Adipocyte (in vitro differentiated cells): ENCODE measurements around the gene LRP6.

Experiments
- DNase-seq: peaks from one replicate; pipeline ENCODE4 v3.0.0-alpha.2; 2015; ENCODE audit warnings: low read depth
- H3K27me3 ChIP-seq: replicated peaks from 2 replicates; pipeline ENCODE4 v1.7.0; 2013; ENCODE audit warnings: mild to moderate bottlenecking, low read length, moderate library complexity; ENCODE audit not compliant: control insufficient read depth, insufficient read depth
- H3K36me3 ChIP-seq: 2 replicates; pipeline ENCODE4 v1.7.0; 2013; ENCODE audit warnings: low read length, mild to moderate bottlenecking, moderate library complexity; ENCODE audit not compliant: control insufficient read depth, insufficient read depth, severe bottlenecking
- H3K4me1 ChIP-seq: 2 replicates; pipeline ENCODE4 v1.7.0; 2013; ENCODE audit warnings: mild to moderate bottlenecking, low read length, moderate library complexity; ENCODE audit not compliant: control insufficient read depth, insufficient read depth
- H3K4me3 ChIP-seq: 2 replicates; pipeline ENCODE4 v1.7.0; 2013; ENCODE audit warnings: mild to moderate bottlenecking, low read length, moderate library complexity
- H3K9ac ChIP-seq: 2 replicates; pipeline ENCODE4 v1.7.0; 2013; ENCODE audit warnings: mild to moderate bottlenecking, low read length, moderate library complexity
- H3K9me3 ChIP-seq: 2 replicates; pipeline ENCODE4 v1.7.0; 2013; ENCODE audit warnings: mild to moderate bottlenecking, low read length, moderate library complexity; ENCODE audit not compliant: control insufficient read depth

Gene LRP6

DNA sequence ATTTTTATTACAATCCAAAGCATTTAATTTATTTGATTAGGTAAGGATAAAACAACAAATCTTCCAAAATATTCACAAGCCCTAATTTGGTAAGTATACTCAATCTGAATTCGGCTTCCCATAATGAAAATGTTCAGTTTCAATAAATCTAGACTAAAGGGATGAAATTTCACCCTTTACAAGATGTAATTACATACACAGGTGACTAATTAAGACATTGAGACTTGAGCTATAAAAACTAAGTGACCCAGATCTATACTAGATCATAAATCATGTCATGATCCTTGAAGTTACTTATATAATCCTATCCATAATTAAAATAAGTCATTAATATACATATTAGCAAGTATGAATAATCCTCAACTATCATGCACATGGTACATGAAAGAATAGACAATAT lies 36.6 kb downstream of the LRP6 start:
- no peak overlapping the region for H3K9ac ChIP-seq
- no peak for DNase-seq
- no peaks in the 10 kb centered on the region for H3K36me3 ChIP-seq
- no peak overlapping the region for H3K4me3 ChIP-seq
- peaks cover 8% of the 10 kb centered on the region for H3K9me3 ChIP-seq
- H3K27me3 ChIP-seq: no peaks in the 10 kb centered on the region
- peaks cover 7% of the 10 kb centered on the region for H3K4me1 ChIP-seq

DNA sequence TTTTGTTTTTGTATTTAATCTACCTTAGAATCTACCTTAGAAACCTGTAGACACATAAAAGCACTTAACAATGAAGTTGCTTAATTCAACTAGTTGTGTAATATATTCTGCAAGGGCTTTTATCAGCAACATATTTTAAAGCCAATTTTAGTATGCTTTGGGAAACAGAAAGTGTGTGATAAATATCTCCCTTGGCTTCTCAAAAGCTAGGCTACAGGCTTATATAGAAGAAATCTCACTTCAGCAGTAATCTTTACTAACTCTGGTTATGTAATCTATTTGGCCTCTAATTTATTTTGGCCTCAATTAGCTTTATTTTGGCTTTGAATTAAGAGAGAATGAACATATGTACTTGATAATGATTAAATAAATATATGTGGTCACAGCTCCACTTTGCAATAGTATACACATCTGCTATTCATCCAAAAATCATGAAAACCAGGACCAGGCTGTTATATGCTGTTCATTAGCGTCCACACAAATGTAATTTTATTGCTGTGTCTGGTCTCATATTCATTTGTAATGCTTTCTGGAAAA lies 37.2 kb downstream of the LRP6 start:
- no peaks in the 10 kb centered on the region for H3K36me3 ChIP-seq
- no peaks in the 10 kb centered on the region for H3K27me3 ChIP-seq
- no peak overlapping the region for H3K4me3 ChIP-seq
- no peak overlapping the region for H3K9ac ChIP-seq
- peak; percentile 59 for DNase-seq
- peaks cover 8% of the 10 kb centered on the region for H3K9me3 ChIP-seq
- H3K4me1 ChIP-seq: peaks cover 7% of the 10 kb centered on the region

DNA sequence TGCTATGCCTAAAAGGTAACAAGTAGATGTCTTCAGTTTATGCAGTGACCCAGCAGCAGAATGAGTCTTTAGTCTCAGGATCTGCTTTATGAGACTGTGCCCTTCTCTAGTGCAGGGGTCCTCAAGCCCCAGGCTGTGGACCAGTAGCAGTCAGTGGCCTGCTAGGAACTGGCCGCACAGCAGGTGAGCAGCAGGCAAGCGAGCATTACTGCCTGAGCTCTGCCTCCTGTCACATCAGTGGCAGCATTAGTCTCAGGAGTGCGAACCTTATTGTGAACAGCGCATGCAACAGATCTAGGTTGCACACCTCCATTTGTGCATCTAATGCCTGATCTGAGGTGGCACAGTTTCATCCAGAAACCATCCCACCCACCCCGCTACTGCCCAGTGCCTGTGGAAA lies 38.4 kb downstream of the LRP6 start:
- Histone ChIP-seq H3K4me1 (peaks cover 9% of the 10 kb centered on the region), H3K36me3 (no peaks in the 10 kb centered on the region), H3K9me3 (peaks cover 8% of the 10 kb centered on the region), H3K9ac (no peak overlapping the region), H3K27me3 (no peaks in the 10 kb centered on the region), H3K4me3 (no peak overlapping the region)
- DNase-seq: no peak

DNA sequence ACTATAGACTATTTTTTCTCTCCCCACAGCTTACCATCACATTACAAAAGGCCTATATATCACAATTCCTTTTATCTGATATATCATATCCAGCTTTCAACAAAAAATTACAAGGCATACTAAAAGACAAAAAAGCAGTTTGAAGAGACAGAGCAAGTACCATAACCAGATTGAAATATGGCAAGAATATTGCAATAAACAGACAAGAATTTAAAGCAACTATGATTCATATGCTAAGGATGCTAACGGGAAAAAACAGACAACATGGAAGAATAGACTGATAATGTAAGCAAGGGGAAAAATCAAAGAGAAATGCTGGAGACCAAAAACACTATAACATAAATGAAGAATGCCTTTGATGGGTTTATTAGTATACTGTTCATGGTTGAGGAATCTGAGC lies 40.7 kb downstream of the LRP6 start:
- no peak overlapping the region for H3K4me3 ChIP-seq
- H3K4me1 ChIP-seq: peaks cover 13% of the 10 kb centered on the region
- H3K9ac ChIP-seq: no peak overlapping the region
- H3K27me3 ChIP-seq: no peaks in the 10 kb centered on the region
- peaks cover 8% of the 10 kb centered on the region for H3K9me3 ChIP-seq
- no peak for DNase-seq
- H3K36me3 ChIP-seq: no peaks in the 10 kb centered on the region

DNA sequence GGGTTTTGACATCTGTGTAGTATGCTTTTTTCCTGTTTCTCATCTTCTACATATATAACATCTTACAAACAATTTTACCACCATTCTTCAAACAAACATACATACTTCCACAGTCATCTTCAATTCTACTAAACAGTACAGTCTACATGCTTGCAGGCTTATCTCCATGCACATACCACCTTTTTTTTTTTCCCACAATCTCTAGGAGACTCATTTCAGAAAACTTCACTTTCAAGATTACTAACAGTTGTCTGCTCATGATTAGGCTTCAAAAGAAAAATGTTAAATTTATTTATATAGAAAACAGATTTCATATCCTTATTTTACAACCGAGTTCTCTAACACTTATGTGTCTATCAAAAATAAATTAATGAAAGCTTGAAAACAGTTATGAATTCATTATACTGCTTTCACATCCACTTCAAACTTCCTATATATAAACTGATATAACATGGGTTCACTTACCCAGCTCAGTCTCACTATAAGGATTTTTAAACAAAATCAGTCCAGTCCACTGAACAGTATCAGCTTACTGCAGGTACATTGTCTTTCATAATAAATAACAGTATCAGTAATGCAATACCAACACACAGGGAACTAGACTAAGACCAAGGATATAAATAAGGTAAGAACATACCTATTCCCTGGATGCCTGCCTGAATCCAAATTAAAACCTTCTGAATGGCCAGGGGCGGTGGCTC lies 42.5 kb downstream of the LRP6 start:
- no peak overlapping the region for H3K9ac ChIP-seq
- DNase-seq: peak; percentile 50
- H3K9me3 ChIP-seq: peaks cover 8% of the 10 kb centered on the region
- H3K27me3 ChIP-seq: no peaks in the 10 kb centered on the region
- H3K4me3 ChIP-seq: no peak overlapping the region
- no peaks in the 10 kb centered on the region for H3K36me3 ChIP-seq
- peaks cover 7% of the 10 kb centered on the region for H3K4me1 ChIP-seq

DNA sequence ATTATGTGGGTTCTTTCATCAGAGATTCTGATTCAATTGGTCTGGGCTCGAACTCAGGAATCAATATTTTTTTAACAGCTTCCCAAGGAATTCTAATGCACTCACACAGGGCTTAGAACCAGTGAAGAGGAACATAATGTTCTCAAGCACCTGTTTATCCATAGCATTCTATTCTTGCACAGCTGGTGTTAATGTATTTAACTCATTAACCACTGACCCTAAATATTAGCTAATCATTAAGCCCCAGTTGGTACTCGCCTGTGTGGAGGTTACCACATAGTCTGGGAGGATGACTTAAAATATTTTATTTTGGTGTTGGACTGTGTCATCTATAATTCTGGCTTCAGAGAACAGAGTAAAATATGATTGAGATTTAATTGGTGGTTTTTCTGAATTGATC lies 45.3 kb downstream of the LRP6 start:
- Histone ChIP-seq H3K4me3 (no peak overlapping the region), H3K27me3 (no peaks in the 10 kb centered on the region), H3K9ac (no peak overlapping the region), H3K4me1 (peaks cover 9% of the 10 kb centered on the region), H3K36me3 (no peaks in the 10 kb centered on the region), H3K9me3 (peaks cover 8% of the 10 kb centered on the region)
- no peak for DNase-seq

DNA sequence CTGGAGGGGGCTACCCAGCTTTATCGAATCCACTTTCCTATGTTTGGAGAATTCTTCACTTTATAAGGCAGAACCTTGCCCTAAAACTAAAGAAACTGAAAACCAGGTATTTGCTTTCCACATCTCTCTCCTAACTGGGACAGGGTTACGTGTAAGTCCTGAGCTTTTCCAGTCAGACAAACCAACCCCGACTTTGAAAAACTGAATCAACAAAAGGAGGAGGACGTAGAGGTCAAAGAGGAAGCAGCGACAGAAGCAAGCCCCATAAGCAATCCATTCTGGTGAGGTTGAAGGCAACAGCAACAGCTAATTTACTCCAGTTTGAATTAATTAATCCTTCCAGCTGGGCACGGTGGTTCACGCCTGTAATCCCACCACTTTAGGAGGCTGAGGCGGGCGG lies 47.2 kb downstream of the LRP6 start:
- Histone ChIP-seq H3K27me3 (no peaks in the 10 kb centered on the region), H3K9ac (no peak overlapping the region), H3K4me3 (no peak overlapping the region), H3K9me3 (no peaks in the 10 kb centered on the region), H3K4me1 (peaks cover 9% of the 10 kb centered on the region), H3K36me3 (no peaks in the 10 kb centered on the region)
- DNase-seq: no peak

DNA sequence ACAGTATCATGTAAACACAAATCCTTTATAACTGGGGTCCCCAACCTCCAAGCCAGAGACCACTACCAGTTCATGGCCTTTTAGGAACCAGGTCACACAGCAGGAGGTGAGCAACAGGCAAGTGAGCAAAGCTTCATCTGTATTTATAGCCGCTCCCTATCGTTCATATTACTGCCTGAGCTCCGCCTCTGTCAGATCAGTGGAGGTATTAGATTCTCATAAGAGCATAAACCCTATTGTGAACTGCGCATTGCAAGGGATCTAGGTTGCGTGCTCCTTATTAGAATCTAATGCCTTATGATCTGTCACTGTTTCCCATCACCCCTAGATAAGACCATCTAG lies 49.9 kb downstream of the LRP6 start:
- no peak overlapping the region for H3K4me3 ChIP-seq
- H3K27me3 ChIP-seq: no peaks in the 10 kb centered on the region
- H3K4me1 ChIP-seq: peaks cover 6% of the 10 kb centered on the region
- DNase-seq: no peak
- H3K9me3 ChIP-seq: no peaks in the 10 kb centered on the region
- H3K9ac ChIP-seq: no peak overlapping the region
- H3K36me3 ChIP-seq: no peaks in the 10 kb centered on the region

DNA sequence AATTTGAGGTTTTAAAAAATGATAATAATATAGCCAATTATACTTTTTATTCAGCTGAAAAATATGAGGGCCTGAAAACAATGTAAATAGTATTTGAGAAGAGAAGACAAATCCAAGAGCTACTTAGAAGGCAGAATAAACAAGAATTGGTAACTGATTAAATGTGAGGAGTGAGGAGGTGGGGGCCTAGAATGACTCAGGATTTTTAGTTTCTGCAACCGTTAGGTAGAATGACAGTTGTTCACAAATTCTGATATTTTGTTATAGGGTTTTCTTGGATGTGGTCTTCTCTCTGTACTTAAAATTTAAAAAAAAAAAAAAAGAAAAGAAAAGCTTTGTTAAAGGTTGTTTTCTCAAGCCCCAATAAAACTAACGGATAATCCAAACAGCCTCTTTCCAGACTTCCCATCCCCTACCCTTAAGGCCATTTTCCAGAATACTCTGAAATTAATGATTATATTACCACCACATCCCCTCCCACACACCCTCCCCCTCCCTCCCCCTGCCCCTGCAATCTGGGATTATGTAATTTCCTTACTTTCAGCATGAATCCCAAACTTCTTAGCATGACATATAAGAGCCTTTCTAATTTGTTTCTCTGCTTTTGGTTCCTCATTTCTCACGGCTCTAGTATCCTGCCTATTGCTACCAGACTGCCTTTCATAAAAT lies 50.4 kb downstream of the LRP6 start:
- peaks cover 6% of the 10 kb centered on the region for H3K4me1 ChIP-seq
- no peak overlapping the region for H3K9ac ChIP-seq
- H3K9me3 ChIP-seq: no peaks in the 10 kb centered on the region
- no peak overlapping the region for H3K4me3 ChIP-seq
- no peaks in the 10 kb centered on the region for H3K27me3 ChIP-seq
- DNase-seq: no peak
- no peaks in the 10 kb centered on the region for H3K36me3 ChIP-seq

DNA sequence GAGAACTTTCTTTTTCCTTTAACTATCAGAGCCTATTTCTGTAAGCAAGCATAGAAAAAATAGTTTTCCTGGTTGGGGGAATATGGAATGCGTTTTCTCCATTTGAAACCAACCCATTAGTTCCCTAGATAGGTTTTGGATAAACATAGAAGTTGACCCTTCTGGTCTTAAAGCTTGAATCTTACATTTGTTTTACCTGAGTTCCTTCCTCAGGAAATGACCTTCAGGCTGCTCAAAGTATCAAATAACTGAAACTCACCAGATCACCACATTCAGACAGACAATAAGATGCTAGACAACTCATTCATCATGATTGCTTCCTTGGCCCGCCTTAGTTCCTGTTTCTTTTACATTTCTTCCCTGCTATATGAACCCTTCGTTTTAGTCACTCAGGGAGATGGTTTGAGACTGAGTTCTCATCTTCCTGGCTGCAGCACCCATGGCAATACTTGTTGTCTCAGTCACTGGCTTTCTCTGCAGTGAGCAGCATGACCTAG lies 52.2 kb downstream of the LRP6 start:
- peak; percentile 39 for DNase-seq
- peaks cover 4% of the 10 kb centered on the region for H3K36me3 ChIP-seq

DNA sequence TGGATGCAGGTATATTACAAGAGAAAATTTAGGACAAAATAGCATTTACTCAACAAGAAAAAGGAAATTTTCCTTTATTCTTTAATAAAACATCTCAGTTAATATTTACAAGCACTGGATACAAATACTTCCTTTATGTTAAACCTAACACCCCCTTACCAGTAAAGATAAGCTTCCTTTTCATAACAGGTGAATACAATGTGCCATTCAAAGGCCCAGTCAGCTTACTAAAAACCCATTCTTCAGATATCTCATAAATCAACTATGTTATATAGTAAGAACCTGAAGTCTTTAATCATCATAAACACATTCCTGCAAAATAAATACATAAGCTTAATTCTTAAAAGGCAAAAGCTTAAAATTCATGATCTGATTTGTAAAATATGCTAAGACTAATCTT lies 52.6 kb downstream of the LRP6 start:
- Histone ChIP-seq H3K9me3 (no peaks in the 10 kb centered on the region), H3K36me3 (peaks cover 4% of the 10 kb centered on the region), H3K9ac (no peak overlapping the region), H3K4me3 (no peak overlapping the region), H3K4me1 (peaks cover 3% of the 10 kb centered on the region), H3K27me3 (no peaks in the 10 kb centered on the region)
- no peak for DNase-seq

More for the DNA sequence above, 52.2 kb downstream of the LRP6 start:
- no peaks in the 10 kb centered on the region for H3K9me3 ChIP-seq
- no peaks in the 10 kb centered on the region for H3K27me3 ChIP-seq
- H3K4me1 ChIP-seq: peaks cover 3% of the 10 kb centered on the region
- no peak overlapping the region for H3K9ac ChIP-seq
- no peak overlapping the region for H3K4me3 ChIP-seq
